HS-27A (cell line): ENCODE data around the gene TBC1D13.
A peak's percentile ranks its signal among the peaks of the same experiment; 100 is the strongest.
"Not testable (repeated sequence)": the region's sequence is repeated elsewhere in the genome, so short reads cannot be mapped to it uniquely, and the experiment has no call there.

Source experiments
- DNase-seq: peaks from one replicate; pipeline ENCODE4 v3.0.0-alpha.2; 2012; ENCODE audit warnings: low read depth, missing footprints

Gene TBC1D13

GRCh38 chr9:128782669-128783068, 4.4 kb upstream of the TBC1D13 start:
- no peak for DNase-seq

DNA sequence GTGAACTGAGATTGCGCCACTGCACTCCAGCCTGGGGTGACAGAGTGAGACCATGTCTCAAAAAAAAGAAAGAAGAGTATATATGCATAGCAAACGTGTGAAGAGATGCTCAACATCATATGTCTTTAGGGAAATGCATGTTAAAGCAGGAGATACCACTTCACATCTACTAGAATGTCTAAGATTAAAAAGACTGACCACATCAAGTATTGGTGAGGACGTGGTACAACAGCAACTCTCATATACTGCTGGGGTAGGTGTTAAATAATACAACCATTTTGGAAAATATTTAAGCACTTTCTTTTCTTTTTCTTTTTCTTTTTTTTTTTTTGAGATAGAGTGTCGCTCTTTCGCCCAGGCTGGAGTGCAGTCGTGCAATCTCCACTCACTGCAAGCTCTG, 1.6 kb upstream of the TBC1D13 start:
- no peak for DNase-seq

DNA sequence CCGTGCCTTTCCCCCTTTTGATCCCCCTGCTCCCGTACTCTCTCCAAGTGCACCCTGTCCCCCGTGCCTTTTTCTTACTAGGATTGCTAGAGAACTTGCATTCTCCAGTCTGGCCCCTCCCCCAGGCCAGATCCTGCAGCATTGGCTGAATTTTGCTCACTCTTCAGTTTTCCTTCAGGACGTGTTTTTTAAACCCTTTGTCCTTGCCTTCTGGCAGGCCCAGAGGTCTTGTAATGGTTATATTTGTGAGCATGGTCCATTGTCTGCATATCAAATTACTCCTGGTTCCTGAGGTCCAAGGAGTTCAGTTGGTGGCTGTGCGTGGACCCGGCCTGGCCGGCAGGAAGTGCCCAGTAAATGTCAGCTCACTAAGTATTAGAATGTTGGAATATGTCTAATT, 606 bp downstream of the TBC1D13 start:
- DNase-seq: no peak

DNA sequence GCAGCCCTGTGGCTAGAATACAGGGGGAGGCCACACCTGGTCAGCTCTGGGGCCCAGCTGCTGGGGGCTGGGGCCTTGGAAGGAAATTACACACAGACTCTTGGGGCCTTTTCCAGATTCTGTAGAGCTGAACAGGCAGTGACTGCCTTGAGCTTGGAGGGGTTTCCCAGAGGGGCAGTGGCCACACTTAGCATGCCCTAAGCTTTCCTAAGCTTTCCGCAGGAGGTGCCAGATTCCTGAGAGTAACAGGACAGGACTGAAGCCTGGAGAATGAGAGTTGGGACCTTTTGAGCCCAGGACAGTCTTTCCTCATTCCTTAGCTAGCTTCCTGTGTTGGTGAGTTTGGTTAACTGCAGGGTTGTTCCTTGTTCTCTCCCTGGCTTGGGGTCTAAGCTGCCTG, 1.4 kb downstream of the TBC1D13 start:
- no peak for DNase-seq

DNA sequence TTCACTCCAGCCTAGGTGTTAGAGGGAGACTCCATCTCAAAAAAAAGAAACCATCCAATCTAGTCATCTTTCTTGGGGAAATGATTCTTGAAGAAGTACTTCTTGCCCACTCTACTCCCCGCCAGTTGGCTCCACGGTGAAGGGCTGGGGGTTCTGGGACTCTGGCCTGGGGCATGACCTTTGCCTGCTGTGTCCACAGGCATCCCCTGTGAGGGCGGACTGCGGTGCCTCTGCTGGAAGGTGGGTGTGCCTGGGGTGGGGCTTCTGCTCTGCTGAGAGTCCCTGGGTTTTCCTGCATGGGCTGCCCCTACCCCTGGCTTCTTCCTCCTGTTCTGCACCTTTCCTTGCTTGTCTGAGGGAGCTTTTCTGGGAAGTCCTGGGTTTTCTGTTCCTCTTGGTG, 3.5 kb downstream of the TBC1D13 start:
- no peak for DNase-seq

GRCh38 chr9:128792134-128792533, 5.1 kb downstream of the TBC1D13 start:
- no peak for DNase-seq

DNA sequence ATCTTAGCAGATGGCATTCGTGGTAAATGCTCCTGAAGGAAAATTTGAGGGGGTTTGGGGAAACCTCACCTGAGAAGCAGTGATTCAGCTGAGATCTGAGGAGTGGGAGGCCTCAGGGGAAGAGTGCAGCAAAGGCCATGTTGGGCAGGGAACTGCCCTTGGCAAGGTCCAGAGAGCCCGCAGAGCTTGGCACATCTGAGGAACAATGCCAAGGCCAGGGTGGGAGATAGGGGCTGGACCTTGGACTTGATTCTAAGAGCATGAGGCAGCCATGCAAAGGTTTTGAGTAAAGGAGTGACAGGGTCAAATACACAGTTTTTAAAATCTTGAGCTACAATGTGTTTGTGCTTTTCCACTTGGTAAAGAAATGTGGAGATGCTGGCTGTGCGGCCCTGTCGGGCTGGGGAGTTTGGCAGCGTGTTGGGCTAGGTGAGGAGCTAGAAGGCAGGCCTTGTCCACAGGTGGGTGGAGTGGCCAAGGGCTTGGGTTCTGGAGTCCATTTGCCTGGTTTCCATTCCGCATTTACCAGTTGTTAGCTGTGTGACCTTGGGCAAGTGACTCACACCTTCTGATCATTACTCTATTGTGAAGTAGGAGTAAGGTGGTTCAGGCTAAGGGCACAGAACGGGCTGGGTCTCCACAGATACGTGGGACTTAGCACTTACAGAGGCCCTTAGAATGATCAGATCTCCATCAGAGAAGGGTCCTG, 6.1 kb downstream of the TBC1D13 start:
- no peak for DNase-seq

- not testable (repeated sequence) for DNase-seq
Observed at GRCh38 chr9:128794961-128795360, 7.9 kb downstream of the TBC1D13 start.

- DNase-seq: no peak
Observed at GRCh38 chr9:128798896-128799295, 11.8 kb downstream of the TBC1D13 start.

GRCh38 chr9:128800061-128800460, 13.0 kb downstream of the TBC1D13 start:
- DNase-seq: no peak

DNA sequence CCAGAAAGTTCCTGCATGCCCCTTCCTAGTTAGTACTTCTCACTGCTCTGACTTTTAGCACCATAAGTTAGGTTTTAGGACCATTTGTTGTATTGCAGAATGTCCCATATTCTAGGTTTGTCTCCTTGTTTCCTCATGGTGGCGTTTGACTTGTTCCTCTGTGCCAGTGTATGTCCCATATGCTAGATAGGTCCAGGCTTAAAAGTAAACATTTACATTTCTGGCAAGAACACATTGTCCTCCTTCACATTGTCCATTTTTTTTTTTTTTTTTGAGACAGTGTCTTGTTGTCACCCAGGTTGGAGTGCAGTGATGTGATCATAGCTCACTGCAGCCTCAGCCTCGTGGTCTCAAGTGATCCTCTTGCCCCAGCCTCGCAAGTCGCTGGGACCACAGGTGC, 15.4 kb downstream of the TBC1D13 start:
- no peak for DNase-seq

DNA sequence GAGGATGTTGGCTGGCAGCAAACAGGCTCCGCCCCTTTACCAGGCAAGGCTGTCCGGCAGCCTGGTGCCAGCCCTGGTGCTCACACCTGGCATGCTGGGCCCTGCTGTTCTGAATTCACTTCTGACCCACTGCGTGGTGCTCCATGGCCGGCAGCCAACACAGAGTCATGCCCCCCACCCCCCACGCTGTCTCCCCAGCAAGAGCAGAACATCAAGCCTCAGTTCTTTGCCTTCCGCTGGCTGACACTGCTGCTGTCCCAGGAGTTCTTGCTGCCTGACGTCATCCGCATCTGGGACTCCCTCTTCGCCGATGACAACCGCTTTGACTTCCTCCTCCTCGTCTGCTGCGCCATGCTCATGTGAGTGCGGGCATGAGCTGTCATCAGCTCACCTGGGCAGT, 18.6 kb downstream of the TBC1D13 start:
- DNase-seq: no peak

DNA sequence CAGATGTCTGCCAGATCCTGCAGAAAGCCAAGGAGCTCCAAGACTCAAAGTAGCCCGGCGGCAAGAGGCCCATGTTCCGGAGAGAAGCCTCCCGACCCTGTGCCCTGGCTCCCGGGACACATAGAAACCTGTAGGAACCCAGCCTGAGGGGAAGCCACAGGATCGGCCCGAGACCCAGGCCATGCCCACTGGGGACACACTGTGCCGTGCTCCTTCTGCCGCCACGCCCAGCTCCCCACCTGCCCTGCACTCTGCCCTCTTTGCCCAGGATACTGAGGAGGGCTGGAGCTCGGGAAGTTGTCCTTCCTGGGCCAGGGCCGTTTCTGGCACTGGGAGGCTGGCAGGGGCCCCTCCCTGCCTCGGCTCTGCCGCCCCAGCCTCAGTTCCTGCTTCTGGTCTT, 20.8 kb downstream of the TBC1D13 start:
- no peak for DNase-seq

GRCh38 chr9:128808543-128808942, 21.5 kb downstream of the TBC1D13 start:
- no peak for DNase-seq

DNA sequence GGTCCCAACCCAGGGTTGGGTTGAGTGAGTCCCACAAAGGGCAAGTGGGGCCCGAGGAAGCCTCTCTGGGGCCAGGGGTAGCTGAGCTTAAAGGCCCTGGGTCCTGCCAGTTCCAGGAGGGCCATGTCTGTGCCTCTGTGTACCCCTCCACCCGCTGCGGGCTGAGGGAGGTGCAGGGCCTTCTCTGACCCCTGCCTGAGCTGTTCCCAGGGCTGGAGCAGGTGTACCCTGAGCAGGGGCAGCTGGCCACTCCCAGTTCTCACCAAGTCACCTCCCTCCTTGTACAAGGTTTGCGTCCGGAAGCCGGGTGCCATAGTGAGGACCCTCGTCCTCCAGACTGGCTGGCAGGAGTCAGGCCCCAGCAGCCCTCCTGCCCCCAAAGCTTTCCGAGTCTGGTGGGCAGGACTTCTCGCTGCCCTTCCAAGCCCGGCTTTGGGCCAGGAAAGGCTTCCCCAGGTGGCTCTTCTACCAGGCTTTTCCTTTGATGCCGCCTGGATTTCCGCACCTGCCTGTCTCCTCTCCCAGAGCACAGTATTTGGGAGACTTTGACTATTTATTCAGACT, 22.1 kb downstream of the TBC1D13 start:
- no peak for DNase-seq

DNA sequence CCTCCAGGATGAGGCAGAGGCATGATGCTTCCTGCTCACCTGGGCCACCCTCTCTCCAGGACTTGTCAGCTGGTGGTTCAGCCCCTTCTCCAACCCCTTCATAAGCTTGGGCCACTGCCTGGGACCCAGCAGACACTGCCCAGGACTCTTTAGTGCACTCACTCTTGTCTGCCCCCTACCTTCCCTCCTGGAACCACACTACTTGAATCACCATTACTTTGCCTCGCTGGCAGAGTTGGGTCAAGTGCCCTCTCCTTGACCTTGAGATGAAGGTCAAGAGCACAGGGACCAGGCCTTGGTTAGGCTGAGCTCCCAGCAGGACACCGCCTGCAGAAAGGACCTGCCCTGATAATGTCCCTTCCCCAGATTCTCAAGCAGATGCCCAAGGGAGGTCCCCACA, 22.8 kb downstream of the TBC1D13 start:
- no peak for DNase-seq

GRCh38 chr9:128810873-128811272, 23.8 kb downstream of the TBC1D13 start:
- DNase-seq: no peak

DNA sequence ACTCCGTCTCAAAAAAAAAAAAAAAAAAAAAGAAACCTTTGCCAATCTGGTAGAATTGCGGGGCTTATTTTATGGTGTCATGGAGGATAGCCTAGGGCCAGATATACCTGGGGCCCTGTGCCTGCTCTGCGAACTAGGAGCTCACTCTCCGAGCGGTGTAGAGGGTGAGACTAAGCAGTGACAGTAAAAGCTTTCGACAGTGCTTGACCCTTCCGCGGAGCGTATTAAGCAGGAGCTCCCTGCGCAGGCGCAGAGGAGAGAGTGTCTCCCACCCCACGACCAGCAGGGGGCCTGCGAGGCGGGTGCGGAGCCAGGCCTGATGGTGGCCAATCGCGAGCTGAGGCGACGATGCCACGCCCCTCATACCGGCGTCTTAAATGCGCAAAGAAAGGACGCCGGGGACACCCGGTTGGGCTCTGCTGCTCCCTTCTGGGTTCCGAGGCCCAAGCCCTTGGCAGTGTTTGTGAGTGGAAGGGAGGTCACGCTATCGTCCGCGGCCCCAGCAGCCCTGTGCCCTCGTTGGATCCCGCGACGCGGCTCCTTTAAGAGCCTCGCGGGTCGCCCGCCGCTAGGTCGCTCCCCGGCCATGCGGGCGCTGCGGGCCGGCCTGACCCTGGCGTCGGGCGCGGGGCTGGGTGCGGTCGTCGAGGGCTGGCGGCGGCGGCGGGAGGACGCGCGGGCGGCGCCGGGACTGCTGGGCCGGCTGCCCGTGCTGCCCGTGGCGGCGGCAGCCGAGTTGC, 31.2 kb downstream of the TBC1D13 start, which contains the start of gene ENDOG:
TSS of gene ENDOG (plus strand) at position 402 of the 740 bp plus-strand sequence. CDS start at position 587, 185 bp downstream.
- DNase-seq: peak; percentile 95

GRCh38 chr9:128818839-128819715, 32.0 kb downstream of the TBC1D13 start:
- DNase-seq: no peak

GRCh38 chr9:128819716-128820664, 32.9 kb downstream of the TBC1D13 start:
- DNase-seq: no peak
